CD14-positive monocyte (primary cell): ENCODE measurements around the gene CNIH3. TPM values are rescaled to one million over a fixed set of nuclear protein-coding genes. Genes with fewer than 3 reads are reported as not detected.

Experiments used
- DNase-seq, 3 donors: peaks; one replicate each; pipeline ENCODE4 v3.0.0-alpha.2; 2011 to 2022
- H2AFZ ChIP-seq: 2 replicates; pipeline ENCODE4 v1.6.0; 2012; ENCODE audit warnings: mild to moderate bottlenecking, low read depth, low read length, inconsistent platforms; ENCODE audit not compliant: insufficient read depth, poor library complexity, severe bottlenecking
- H3K27ac ChIP-seq, 2 donors: 1 replicate in 1 of 2; 2 replicates in 1 of 2; pipeline ENCODE4 v1.5.1; 2012 to 2013; ENCODE audit warnings: low read length in 2 of 2, control low read depth in 1 of 2, inconsistent platforms in 1 of 2, low read depth in 1 of 2, mild to moderate bottlenecking in 1 of 2
- H3K27me3 ChIP-seq, 2 donors: one replicate each; pipeline versions ENCODE4 v1.6.0 to v1.6.1; 2011 to 2013; ENCODE audit warnings: low read length in 2 of 2; ENCODE audit not compliant: control insufficient read depth in 2 of 2, insufficient read depth in 2 of 2
- H3K36me3 ChIP-seq, 2 donors: replicated peaks in 1 of 2; 1 replicate in 1 of 2; 2 replicates in 1 of 2; pipeline versions ENCODE4 v1.5.1 to v1.6.1; 2012 to 2013; ENCODE audit warnings: low read length in 2 of 2, control low read depth in 1 of 2, inconsistent platforms in 1 of 2, mild to moderate bottlenecking in 1 of 2; ENCODE audit not compliant: insufficient read depth in 2 of 2, control insufficient read depth in 1 of 2
- H3K4me1 ChIP-seq, 2 donors: 1 replicate in 1 of 2; 2 replicates in 1 of 2; pipeline versions ENCODE4 v1.5.1 to v1.6.1; 2012 to 2013; ENCODE audit warnings: low read length in 2 of 2, control low read depth in 1 of 2, inconsistent platforms in 1 of 2, mild to moderate bottlenecking in 1 of 2, moderate library complexity in 1 of 2; ENCODE audit not compliant: insufficient read depth in 2 of 2, control insufficient read depth in 1 of 2
- H3K4me2 ChIP-seq: replicated peaks from 2 replicates; pipeline ENCODE3; 2012; ENCODE audit warnings: low read length, moderate library complexity, mild to moderate bottlenecking; ENCODE audit not compliant: poor library complexity, severe bottlenecking; ENCODE audit errors: extremely low read depth
- H3K4me3 ChIP-seq, 3 experiments: fragments of 200-600 bp in 1 of 3; sonication (generic) in 1 of 3; replicated peaks in 1 of 3; 1 replicate in 2 of 3; 2 replicates in 1 of 3; pipeline ENCODE4 v1.5.1; 2011 to 2013; ENCODE audit warnings: low read length in 3 of 3, mild to moderate bottlenecking in 3 of 3, control low read depth in 2 of 3, low read depth in 2 of 3, inconsistent platforms in 1 of 3, moderate library complexity in 1 of 3
- H3K79me2 ChIP-seq: 2 replicates; pipeline ENCODE4 v1.6.0; 2012; ENCODE audit warnings: mild to moderate bottlenecking, control low read depth, inconsistent platforms, low read length, moderate library complexity; ENCODE audit not compliant: insufficient read depth
- H3K9ac ChIP-seq: 2 replicates; pipeline ENCODE4 v1.6.0; 2017; ENCODE audit warnings: low read length, mild to moderate bottlenecking; ENCODE audit not compliant: insufficient read depth, poor library complexity, severe bottlenecking
- H3K9me3 ChIP-seq, 2 donors: replicated peaks in 1 of 2; 1 replicate in 1 of 2; 2 replicates in 1 of 2; pipeline versions ENCODE4 v1.5.1 to v1.6.1; 2012 to 2013; ENCODE audit warnings: low read length in 2 of 2, control low read depth in 1 of 2; ENCODE audit not compliant: control insufficient read depth in 1 of 2, insufficient read depth in 1 of 2
- H4K20me1 ChIP-seq: 2 replicates; pipeline ENCODE4 v1.6.0; 2012; ENCODE audit warnings: mild to moderate bottlenecking, low read length, control low read depth, moderate library complexity; ENCODE audit not compliant: insufficient read depth
- H3K27ac Mint-ChIP-seq, 7 donors: one replicate each; pipeline ENCODE4 v1.8.0; 2020; ENCODE audit warnings: mild to moderate bottlenecking in 7 of 7, mixed read lengths in 7 of 7, moderate library complexity in 6 of 7, inconsistent platforms in 2 of 7
- H3K27me3 Mint-ChIP-seq, 3 donors: one replicate each; pipeline ENCODE4 v1.8.0; 2021 to 2022; ENCODE audit warnings: low read depth in 3 of 3, mild to moderate bottlenecking in 3 of 3, mixed read lengths in 3 of 3, moderate library complexity in 3 of 3, inconsistent platforms in 1 of 3
- H3K36me3 Mint-ChIP-seq, 2 donors: one replicate each; pipeline ENCODE4 v1.8.0; 2020; ENCODE audit warnings: mixed read lengths in 2 of 2, inconsistent platforms in 1 of 2, mild to moderate bottlenecking in 1 of 2
- H3K4me1 Mint-ChIP-seq: one replicate; pipeline ENCODE4 v1.8.0; 2020; ENCODE audit warnings: mild to moderate bottlenecking, mixed read lengths
- H3K4me3 Mint-ChIP-seq, 2 donors: one replicate each; pipeline ENCODE4 v1.8.0; 2020; ENCODE audit warnings: mild to moderate bottlenecking in 2 of 2, mixed read lengths in 2 of 2, moderate library complexity in 1 of 2
- H3K9me3 Mint-ChIP-seq, 7 donors: one replicate each; pipeline ENCODE4 v1.8.0; 2020 to 2022; ENCODE audit warnings: mixed read lengths in 7 of 7, mild to moderate bottlenecking in 6 of 7, moderate library complexity in 6 of 7, inconsistent platforms in 2 of 7
- WGBS: methylation state at CpG from one replicate; pipeline ENCODE4 v1.1.5; 2013; ENCODE audit warnings: missing lambda C conversion rate; ENCODE audit not compliant: insufficient coverage; 5-methylcytosine and 5-hydroxymethylcytosine counted together
- intact Hi-C, 2 donors: fragments of 100-400 bp; cut with micrococcal nuclease; formaldehyde crosslinking; loops; one replicate each; pipeline versions ENCODE4 v1.15.0 to v1.15.1; 2023
- polyA plus RNA-seq, 3 donors: library from polyadenylated mRNA; depleted of rRNA in 1 of 3; unstranded in 2 of 3; stranded (reverse) in 1 of 3; fragments of 300-500 nt in 2 of 3; fragments of >200 nt in 1 of 3; fragmentation: Illumina TruSeq in 2 of 3; gene quantifications; 1 replicate in 2 of 3; 2 replicates in 1 of 3; pipeline ENCODE4 v1.2.3, GENCODE V29; 2012 to 2021
- TF ChIP-seq, protein P1 (sequence below): fragments of 200-600 bp; IDR thresholded peaks from one replicate; pipeline ENCODE4 v1.8.0; 2022; ENCODE audit warnings: antibody characterized with exemption, mild to moderate bottlenecking

CNIH3 gene
- polyA plus RNA-seq, 3 donors: 0.37 TPM; not detected in 2

DNA sequence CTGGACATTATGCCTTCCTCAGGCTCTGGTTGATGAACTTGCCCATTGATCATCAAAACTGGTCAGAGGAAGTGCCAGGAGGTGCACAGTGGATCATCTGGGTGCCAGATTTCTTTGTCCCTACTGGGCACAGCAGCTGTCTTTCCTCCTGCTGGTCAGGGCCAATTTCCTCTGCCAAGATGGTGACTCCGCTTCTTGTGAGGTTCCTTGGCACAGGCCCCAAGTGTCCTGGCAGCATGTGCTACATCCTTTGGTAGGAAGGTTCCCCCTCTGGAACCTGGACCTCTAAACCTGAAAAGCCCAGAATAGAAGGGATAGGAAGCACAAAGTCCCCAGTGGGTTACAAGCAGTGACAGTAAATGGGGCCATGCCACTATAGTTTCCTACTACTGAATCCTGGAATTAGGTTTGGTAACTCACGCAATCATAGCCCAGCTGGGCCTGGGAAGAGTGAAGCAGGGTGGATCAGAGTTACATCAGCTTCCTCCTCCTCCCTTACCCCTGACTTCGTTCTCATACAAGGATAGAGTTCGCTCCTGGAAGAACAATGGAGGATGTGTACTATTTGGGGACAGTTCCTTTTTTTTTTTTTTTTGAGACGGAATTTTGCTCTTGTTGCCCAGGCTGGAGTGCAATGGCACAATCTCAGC is 147.1 kb downstream of the CNIH3 start:
- Histone ChIP-seq H3K79me2 (no peaks in the 10 kb centered on the region), H3K36me3 (no peaks in the 10 kb centered on the region), H3K4me2 (no peak overlapping the region), H3K27ac (no peak overlapping the region), H3K9me3 (peaks cover 14 to 18% of the 10 kb centered on the region in 2 donors), H3K27me3 (no peaks in the 10 kb centered on the region), H3K4me3 (no peak overlapping the region), H2AFZ (no peak overlapping the region), H3K4me1 (no peaks in the 10 kb centered on the region), H4K20me1 (no peaks in the 10 kb centered on the region), H3K9ac (no peak overlapping the region)
- no peaks in the 10 kb centered on the region for H3K4me1 Mint-ChIP-seq
- no peak overlapping the region for H3K4me3 Mint-ChIP-seq
- H3K36me3 Mint-ChIP-seq: no peaks in the 10 kb centered on the region
- H3K27me3 Mint-ChIP-seq: peaks cover 1 to 7% (median 5%) of the 10 kb centered on the region in 3 donors
- peaks cover 5 to 19% (median 14%) of the 10 kb centered on the region in 7 donors for H3K9me3 Mint-ChIP-seq
- DNase-seq: no peak
- 100% methylated on average over 1 of the region's 5 CpGs for WGBS
- TF ChIP-seq, protein P1, sequence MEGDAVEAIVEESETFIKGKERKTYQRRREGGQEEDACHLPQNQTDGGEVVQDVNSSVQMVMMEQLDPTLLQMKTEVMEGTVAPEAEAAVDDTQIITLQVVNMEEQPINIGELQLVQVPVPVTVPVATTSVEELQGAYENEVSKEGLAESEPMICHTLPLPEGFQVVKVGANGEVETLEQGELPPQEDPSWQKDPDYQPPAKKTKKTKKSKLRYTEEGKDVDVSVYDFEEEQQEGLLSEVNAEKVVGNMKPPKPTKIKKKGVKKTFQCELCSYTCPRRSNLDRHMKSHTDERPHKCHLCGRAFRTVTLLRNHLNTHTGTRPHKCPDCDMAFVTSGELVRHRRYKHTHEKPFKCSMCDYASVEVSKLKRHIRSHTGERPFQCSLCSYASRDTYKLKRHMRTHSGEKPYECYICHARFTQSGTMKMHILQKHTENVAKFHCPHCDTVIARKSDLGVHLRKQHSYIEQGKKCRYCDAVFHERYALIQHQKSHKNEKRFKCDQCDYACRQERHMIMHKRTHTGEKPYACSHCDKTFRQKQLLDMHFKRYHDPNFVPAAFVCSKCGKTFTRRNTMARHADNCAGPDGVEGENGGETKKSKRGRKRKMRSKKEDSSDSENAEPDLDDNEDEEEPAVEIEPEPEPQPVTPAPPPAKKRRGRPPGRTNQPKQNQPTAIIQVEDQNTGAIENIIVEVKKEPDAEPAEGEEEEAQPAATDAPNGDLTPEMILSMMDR: no peak
- no peak overlapping the region for H3K27ac Mint-ChIP-seq
- intact Hi-C loops: no loop called here

DNA sequence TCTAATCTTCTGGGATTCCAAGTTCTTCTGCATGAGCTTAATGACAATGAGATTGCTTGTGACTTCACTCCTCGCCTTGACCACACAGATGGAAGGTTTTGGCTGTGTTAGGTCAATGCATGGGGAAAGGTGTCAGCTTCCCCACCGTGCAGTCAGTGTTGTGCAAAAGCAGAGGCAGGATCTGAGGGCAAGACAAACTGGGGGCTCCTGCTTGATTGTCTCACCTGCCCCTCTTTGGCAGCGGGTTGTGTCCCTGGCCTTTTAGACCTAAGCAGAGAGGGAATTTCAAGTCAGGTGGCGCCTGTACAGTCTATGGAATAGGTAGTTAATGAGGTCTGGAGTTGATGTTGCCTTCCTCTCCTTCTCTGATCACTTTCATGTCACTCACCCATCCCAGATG is 150.1 kb downstream of the CNIH3 start:
- Histone ChIP-seq H2AFZ (no peak overlapping the region), H4K20me1 (no peaks in the 10 kb centered on the region), H3K27ac (no peak overlapping the region), H3K4me3 (no peak overlapping the region), H3K9ac (no peak overlapping the region), H3K27me3 (no peaks in the 10 kb centered on the region), H3K4me2 (no peak overlapping the region), H3K79me2 (no peaks in the 10 kb centered on the region), H3K4me1 (no peaks in the 10 kb centered on the region), H3K9me3 (peaks cover 0 to 3% of the 10 kb centered on the region in 2 donors), H3K36me3 (no peaks in the 10 kb centered on the region)
- WGBS: 87% methylated on average over 2 of the region's 4 CpGs
- H3K4me1 Mint-ChIP-seq: no peaks in the 10 kb centered on the region
- intact Hi-C loops: no loop called here
- H3K27ac Mint-ChIP-seq: no peak overlapping the region
- H3K27me3 Mint-ChIP-seq: peaks cover 1 to 8% (median 6%) of the 10 kb centered on the region in 3 donors
- TF ChIP-seq, protein P1: no peak
- no peak for DNase-seq
- no peaks in the 10 kb centered on the region for H3K36me3 Mint-ChIP-seq
- no peak overlapping the region for H3K4me3 Mint-ChIP-seq
- peaks cover 0 to 5% (median 2%) of the 10 kb centered on the region in 7 donors for H3K9me3 Mint-ChIP-seq
